Activated CD4-positive, alpha-beta T cell treated with anti-CD3 and anti-CD28 coated beads for 48 hours (primary cell): Measurements from ENCODE around the gene MAB21L2.

Source experiments
- DNase-seq: peaks from one replicate; pipeline ENCODE4 v3.0.0-alpha.2; 2020

MAB21L2 gene

DNA sequence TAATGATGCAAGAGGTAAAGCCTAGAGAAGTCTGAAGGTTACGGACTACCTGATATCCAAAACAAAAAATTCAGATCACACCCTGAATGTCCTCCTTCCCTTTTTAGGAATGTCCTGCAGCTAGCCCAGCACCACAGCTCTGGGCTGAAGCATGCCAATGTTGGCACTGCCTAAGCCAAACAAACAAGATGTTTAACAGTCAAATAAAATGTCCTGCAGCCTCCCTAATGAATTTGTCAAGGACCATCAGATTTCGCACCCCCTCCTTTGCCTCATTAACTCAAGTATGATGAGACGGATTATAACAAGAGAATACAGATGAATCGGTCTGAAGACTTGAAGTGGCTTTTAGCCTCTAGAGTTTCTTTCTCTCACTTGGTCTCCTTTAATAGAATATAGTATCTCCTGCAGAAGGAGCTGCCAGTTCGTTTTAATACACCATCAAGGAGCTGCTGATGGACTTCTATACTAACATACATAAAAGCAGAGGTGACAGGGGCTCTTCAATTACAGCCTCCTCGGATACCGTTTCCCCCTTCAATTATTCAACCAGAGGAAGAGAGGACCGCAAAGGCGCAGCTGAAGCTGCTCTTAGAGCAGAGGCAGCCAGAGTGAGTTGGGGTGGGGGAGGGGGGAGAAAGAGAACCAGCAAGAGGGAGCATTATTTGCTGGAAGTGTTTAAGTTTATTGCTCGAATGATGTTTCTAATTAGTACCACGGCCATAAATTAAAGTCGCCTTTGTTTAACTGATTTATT lies 3.0 kb upstream of the MAB21L2 start:
- no peak for DNase-seq

DNA sequence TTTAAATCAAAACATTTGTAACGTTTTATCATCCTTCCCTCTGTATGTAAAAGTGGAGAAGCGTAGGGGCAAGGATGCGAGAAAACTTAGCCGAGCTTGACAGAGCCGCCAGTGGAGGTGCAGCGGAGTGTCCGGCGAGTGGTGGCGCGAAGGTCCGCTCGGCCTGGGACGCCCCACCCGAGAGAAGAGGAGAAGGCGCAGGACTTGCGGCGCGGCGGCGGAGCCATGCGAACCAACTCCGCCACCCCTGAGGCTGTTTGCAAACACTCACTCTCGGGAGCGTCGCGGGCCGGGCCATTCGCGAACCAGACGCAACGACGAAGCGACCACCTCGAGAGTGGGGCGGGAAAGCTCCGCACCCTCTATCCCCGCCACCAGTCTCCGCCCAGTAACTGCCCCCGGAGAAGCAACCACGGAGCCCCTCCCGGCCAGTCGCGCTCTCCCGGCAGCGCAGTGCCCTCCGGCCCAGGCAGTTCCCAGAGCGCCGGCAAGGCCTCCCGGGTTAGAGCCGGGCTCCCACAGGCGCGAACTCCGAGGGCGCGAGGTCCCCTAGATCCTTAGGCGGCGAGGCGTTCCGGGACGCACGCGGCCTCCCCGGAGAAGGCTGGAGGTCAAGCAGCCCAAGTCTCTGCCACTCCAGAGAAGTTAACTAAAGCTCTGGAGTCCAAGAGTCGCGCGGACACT lies 2.3 kb upstream of the MAB21L2 start:
- no peak for DNase-seq

DNA sequence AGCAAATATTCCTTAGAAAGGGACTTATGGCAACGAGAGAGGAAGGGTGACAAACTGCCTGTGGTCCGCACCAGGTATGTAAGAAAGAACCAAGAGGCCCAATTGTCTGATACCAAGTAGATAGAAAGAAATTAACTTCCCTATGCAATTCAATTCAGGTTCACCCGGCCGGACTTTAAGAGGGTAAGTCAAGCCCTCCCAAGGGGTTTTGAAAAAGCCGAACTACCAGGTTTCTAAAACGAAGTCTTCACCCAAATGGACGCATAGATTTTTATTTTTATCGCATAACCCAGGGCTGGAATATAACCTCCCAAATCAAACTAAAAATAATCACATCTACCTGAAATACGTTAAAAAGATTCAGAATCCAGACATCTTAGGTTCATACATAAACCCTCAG lies 1.6 kb upstream of the MAB21L2 start:
- DNase-seq = no peak

DNA sequence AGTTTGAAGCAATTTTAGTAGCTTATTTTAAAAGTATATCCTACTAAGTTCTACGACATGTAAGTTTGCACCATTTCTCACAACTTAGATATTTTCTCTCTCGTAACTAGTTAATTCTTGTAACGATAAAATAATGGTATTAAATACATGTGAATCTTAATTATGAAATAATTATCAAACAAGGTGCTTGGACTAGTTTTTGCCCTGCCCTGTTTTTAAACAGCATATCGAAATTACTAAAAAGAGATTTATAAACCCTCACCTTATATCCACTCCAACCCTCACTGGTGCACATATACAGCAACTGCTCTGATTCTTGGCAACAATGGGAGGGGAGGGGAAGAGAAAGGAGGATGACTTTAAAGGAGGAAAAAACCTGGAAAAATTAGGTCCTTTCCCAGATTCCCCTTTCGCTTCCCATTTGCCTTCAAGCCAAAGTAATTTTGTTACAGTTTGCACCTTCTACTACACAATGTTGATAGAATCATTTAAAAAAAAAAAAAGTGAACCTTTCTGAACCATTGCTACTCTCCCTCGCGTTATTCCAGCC lies 820 bp upstream of the MAB21L2 start:
- DNase-seq = no peak

DNA sequence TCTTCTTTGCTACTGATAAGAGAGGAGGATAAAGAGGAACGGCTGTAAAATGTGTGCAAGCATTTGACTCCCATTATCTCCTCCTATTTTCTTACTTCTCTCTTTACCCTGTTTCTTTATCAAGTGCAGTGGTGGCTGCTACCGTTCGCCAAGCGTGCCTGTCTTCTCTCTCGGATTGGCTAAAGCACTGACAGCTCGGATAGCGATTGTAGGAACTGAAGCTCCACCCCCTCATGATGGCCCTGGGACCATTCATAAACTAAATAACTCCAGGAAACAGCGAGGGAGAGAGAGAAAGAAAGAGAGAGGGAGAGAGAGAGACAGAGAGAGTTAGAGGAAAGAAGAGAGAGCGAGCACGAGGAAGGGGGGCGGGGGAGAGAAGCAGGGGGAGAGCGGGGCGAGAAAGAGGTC lies 305 bp upstream of the MAB21L2 start:
- no peak for DNase-seq

DNA sequence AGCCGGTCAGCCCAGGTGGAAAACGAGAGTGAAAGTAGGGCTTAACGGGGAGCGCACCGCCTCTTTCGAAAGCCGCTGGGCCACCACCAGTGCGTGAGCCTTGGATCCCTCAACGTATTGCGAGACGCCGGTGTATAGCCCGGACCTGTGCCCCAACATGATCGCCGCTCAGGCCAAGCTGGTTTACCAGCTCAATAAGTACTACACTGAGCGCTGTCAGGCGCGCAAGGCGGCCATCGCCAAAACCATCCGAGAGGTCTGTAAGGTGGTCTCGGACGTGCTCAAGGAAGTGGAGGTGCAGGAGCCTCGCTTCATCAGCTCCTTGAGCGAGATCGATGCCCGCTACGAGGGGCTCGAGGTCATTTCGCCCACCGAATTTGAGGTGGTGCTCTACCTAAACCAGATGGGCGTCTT lies 929 bp downstream of the MAB21L2 start:
- DNase-seq = no peak

DNA sequence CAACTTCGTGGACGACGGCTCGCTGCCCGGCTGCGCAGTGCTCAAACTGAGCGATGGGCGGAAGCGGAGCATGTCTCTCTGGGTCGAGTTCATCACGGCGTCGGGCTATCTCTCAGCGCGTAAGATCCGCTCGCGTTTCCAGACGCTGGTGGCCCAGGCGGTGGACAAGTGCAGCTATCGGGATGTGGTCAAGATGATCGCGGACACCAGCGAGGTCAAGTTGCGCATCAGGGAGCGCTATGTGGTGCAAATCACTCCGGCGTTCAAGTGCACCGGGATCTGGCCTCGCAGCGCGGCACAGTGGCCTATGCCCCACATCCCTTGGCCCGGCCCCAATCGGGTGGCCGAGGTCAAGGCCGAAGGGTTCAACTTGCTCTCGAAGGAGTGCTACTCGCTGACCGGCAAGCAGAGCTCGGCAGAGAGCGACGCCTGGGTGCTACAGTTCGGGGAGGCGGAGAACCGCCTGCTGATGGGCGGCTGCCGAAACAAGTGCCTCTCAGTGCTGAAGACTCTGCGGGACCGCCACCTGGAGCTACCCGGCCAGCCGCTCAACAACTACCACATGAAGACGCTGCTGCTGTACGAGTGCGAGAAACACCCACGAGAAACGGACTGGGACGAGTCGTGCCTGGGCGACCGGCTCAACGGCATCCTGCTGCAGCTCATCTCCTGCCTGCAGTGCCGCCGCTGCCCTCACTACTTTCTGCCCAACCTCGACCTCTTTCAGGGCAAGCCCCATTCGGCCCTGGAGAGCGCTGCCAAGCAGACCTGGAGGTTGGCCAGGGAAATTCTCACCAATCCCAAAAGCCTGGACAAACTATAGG lies 1.5 kb downstream of the MAB21L2 start:
- DNase-seq = no peak

DNA sequence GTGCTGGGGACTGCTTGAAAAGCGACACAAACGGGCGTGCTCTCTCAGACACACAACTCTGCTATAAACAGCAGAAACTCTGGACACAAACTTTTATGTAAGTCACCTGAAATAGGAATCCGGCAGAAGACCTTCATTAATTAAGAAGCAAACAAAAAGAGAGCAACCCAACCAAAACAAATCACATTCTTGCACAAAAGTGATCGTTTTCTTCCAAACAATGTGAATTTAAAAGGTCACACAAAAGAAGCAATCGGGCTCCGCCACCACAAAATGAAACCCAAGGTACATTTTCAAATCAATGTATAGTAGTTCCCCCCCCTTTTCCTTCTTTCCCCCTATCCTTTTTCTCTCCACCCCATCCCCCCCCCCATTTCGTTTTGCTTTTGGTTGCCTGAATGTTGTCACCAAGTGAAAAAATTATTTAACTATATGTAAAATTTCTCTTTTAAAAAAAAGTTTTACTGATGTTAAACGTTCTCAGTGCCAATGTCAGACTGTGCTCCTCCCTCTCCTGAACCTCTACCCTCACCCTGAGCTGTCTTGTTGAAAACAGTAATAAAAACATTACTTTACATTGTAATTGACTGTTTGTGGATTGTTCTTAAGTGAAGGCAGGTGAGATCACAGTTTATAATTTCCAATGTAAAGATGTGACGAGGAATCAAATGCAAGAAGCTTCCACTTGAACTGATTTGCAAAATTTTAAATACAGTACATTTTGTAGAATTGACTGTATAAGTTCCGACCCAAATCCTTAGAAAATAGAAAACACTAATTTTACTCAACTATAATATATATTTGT lies 2.4 kb downstream of the MAB21L2 start:
- DNase-seq = no peak

DNA sequence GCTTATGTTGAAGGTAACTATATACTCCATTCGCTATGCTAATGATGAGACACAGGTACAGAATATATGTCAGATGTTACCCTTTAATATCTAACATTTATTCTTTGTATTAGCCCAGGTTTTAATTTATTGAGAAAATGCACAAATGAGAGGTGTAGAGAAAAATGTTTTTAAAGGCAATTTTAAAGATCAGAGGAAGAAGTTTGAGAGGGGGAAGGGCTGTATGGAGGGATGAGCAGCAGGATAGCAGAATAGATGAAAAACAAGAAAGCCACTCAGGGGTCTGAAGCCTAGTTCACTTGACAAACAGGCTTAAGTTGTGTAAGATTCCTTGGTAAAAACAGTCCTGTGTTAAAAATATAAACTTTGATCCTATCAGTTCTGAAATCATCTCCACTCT lies 3.7 kb downstream of the MAB21L2 start:
- no peak for DNase-seq

DNA sequence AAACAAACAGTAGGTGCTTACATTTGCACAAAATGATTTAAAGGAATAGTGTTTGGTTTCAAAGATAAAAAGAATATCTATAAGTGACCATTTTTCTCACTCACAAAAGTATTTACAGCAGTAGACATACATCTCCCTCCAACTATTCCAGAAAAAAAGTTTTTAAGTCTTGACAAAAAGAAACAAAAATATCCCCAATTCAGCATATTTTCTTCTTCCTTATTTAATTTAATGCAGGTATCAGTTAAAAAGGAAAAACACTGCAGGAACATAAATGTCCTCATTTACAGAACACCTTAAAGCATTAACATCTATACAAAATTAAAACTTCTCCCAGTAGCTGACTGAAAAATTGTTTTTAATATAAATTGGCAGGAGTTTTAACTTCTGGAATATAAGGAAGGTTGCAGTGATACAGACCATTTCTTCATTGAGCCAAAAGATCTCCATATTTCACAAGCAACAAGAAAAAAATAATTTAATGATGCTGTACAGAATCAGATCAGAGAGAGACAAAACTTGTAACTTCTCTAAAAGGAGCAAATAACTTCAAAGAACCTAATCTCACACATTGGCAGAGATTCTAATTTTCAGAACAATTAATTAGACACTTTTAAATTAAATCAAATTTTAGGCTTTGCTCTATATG lies 4.3 kb downstream of the MAB21L2 start:
- DNase-seq = no peak

DNA sequence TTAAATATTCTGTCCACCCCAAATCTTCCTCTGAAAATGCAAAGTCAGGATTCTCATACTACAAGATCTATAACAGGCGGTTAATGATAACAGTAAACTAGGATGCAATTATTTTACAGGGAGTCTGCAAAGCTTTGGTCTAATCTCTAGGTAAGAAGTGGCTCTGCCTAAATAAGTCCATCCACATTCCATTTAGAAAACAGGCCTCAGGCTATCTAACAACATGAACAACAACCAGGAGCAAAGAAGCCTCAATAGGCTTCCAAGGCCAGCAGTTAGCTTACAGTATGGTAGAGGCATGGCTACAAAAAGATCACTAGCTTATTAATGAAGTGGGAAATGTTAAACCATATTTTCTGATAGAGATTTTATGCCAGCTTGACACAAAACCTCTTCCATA lies 6.4 kb downstream of the MAB21L2 start:
- DNase-seq = no peak

DNA sequence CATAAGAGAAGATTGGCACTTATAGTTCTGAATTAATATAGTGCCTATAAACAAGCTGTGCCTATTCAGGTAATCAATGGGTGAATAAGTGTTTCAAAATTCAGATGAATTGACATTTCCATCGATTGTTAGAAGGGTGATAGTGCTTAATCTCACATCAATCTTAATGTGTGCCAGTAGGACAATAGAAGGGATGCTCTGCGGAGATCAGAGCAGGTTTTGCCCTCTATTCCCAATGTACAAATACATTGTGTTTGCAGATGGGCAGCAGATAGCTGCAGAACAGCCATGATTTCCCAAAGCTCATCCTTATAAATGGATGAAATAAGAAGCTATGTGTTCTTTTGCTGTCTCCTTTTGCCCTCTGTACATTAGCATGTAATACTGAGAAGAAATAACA lies 7.2 kb downstream of the MAB21L2 start:
- DNase-seq = no peak

DNA sequence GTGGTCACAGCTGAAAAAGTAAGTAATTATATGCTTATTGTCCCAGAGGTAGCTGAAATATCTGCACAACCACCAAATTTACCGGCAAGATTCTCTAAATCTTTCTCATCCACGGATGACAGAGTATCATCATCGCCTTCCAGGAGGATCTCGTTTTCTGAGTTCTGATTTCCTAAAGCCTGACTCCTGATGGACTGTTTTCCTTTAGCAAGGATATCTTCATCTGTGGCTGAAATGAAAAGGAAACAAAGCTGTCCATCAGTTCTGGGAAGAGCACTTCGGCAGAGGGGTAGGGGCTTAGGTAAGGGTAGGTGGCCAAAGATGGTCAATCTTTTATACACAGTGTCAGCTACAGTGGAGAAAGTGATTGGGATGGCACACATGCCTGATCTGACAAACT lies 8.7 kb downstream of the MAB21L2 start:
- no peak for DNase-seq

DNA sequence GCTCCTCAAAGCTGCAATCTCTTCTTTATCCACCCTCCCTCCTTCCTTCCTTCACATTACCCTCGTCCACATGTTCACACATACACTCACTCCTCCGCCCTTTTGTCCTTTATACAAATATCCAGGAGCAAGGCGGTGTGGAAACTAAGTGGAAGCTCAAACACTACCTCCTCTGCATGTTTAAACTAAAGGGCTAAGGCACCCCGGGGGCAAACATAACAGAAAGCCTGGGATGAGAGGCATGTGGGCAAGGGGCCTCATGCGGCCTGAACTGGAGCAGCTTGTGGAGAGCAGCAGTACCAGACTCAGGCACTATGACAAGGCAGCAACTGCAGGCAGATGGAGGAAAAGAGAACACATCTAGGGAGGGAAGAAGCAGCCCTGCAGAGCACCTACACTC lies 9.5 kb downstream of the MAB21L2 start:
- no peak for DNase-seq

DNA sequence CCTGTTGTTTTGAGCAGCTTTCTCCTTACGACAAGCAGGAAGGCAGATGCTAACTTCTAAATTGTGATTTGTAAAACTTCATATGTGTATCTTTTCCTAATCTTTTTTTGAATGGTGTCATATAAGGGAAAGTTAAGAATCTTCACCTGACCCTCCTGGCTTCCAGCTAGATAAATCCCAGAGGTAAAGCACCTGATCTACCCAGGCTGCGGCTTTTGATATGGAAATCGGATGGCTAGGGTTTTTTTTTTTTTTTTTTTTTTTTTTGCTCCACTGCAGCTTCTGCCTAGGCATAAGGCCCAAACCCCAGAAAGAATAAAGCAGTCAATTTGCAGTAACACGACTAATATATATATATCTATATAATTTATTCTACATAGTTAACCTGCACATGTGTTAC lies 10.0 kb downstream of the MAB21L2 start:
- DNase-seq = no peak

DNA sequence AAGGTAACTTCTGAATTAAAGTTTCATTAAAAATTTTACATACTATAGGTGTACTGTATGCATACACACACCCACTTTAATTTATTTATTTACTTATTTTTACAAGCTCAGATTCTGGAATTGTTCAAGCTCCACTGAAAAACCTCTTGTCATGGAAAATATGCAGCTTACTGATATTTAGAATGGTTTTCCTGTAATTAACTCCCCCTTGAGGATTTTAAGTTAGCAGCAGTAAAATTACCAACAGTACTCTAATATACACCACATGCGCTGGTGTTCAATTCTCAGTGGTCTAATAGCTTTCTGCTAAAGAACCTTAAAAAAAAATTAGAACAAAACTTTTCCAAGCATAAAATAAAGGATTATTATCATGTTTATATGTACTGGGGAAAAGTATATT lies 12.0 kb downstream of the MAB21L2 start:
- DNase-seq = no peak

DNA sequence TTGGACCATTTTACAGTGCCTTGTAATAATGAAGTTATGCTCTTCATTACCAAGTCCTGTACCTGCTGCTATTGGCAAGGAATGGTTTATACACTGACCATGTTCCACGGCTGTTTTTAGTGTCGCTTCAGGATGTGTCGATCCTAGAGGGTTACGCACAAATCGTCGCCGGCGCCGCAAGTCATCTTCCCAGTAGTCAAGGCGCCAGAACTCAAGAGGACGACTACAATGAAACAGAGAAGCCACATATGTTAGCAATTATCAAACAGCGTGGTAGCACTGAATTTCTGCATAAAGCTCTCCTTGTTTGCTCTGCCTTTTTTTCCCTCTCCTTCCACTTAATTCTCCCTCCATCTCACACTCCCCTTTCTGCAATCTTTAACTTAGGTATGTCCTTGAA lies 17.0 kb downstream of the MAB21L2 start:
- DNase-seq = no peak

DNA sequence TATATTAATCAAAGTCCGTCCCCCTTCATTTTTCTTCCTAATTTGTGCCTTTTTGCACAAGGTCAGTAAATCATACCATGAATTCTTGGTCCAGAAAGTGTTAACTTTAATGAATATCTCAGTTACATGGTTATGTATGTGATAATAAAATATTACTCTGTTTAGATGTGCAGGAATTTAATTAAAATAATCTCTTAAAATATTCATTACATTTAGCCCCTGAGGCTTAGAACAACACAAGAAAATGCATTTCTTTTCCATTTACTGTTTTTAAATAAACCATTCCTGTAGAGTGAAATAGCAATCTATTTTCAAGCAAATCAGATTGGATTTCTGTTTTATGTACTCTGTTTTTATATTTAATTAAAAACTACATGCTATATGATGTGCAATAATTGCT lies 17.6 kb downstream of the MAB21L2 start:
- no peak for DNase-seq

DNA sequence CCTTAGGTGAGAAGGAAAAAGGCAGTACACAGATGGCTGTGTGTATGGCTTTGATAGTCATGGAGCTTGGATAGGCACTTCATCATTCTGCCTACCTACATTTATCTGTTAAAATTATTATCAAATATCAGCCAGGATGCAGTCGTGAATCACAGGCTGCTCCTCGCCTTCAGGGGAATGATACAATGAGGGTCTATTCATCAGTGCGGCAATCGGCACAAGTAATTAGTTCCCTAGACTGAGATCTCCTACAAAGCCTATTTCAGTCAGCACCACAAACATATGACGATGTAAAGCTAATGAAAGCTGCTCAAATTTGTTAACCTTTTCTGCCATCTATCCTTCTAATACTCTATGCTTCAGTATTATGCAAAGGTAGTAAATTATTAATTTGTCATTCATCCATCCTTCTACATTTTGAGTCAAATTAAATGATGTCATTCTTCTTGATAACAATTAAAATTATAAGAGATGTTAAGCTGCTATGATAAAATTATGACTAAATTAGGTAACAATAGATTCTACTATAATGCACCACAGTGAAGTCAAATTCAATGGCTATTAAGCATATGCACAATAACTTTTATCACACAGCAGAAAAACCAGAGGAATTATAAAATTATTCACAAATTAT lies 19.0 kb downstream of the MAB21L2 start:
- DNase-seq = no peak

DNA sequence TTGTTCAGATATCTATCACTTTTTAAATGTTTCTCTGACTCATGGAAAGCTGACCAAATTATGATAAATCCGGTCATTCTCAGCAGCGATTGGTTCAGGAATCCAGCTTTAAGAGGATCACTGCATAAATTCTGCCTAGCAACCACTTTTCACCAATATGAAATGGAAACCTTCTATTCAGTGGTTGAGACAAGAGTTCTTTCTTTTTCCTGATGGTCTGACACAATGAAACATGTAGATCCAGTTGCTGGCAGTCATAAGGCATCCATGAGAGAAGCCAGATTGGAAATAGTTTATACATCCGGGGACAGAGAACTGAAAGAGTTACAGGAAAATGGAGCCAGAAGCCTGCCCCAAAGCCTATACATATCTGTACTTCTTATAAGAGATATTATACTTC lies 27.2 kb downstream of the MAB21L2 start:
- no peak for DNase-seq

DNA sequence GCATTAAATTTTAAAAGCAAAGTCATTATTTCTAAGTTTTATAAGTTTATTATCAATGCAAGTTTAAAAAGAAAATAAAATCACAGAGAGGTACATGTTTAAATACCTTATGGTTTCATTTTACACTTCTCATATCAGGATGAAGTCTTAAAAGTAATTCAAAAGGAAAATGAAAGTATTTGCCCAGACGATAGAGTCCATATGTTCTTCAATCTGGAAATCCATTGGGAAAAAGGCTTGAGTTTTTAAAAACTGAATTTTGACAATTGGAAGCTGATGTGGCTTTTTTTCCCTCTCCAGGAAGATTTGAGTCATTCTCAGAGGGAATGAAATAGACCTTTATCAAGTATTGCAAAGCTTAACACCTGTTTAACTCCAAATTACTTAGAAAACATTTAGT lies 37.1 kb downstream of the MAB21L2 start:
- no peak for DNase-seq

DNA sequence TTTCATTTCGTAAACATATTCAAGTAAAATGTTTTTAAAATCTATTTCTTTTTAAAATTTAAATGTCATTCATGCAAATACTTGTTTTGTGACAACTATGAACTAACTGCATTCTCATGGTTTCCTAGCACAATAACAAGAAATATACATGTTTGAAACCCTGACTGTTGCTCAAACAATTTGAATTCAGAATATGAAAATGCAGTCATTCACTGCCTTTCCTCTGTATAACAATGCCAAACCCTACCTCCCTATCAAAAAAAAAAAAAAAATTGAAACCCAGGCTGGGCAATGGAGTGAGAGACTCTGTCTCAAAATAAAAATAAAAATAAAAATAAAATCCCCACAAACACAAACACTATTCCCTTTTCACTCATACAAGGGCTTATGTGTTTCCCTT lies 42.1 kb downstream of the MAB21L2 start:
- DNase-seq = no peak
